ENCODE data around the gene MAPRE3.

The MAPRE3 gene

DNA sequence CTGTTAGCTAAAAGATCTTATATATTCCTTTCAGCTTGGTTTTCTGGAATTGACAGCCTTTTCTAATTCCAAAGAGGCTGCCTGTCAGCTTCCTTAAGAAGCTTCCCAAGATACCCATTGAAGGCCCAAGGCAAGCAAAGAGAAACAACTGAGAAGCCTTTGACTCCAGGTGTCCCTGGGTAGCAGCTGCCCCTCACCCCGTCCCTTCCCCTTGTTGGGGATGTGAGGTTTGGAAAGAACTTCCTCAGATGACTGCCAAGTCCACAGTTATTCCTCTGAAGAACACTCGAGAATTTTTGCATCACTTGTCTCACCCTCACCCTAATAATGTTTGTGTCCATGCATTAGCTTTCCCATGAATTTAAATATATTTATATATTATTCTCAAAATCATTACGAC lies 13.3 kb downstream of the MAPRE3 start:
- no peak for DNase-seq (ENCODE audit: low spot score)

DNA sequence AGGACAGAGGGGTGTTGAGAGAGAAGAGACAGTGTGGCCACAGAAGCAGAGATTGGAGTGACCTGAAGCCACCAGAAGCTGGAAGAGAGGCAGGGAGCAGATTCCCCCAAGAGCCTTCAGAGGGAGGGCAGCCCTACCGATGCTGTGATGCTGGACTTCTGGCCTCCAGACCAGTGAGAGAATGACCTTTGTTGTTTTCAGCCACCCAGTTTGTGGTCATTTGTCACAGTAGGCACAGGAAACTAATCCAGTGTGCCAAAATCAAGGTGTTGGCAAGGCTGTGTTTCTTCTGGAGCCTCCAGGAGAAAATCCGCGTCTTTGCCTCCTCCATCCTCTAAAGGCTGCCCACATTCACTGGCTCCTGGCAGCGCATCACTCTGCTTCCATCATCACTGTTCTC lies 15.4 kb downstream of the MAPRE3 start:
- no peak for DNase-seq (ENCODE audit: low spot score)

DNA sequence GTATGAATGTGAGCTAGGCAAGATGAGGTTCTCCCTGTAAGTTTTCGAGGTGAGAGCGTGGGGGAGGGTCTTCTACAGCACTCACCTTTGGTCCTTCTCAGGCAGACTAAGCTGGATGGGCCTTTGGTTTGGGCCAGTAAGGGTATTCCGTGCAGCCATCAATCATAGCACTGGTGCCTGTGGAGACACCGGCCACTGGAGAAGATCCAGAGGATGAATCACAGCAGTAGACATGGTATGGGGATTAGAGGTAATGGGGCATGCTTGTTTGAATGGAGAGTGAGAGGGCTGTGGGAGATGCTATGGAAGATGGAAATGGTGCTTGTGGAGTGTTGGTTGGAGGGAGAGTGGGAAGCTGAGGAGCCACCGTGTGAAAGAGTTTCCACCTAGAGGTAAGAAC lies 16.1 kb downstream of the MAPRE3 start:
- no peak for DNase-seq (ENCODE audit: low spot score)

DNA sequence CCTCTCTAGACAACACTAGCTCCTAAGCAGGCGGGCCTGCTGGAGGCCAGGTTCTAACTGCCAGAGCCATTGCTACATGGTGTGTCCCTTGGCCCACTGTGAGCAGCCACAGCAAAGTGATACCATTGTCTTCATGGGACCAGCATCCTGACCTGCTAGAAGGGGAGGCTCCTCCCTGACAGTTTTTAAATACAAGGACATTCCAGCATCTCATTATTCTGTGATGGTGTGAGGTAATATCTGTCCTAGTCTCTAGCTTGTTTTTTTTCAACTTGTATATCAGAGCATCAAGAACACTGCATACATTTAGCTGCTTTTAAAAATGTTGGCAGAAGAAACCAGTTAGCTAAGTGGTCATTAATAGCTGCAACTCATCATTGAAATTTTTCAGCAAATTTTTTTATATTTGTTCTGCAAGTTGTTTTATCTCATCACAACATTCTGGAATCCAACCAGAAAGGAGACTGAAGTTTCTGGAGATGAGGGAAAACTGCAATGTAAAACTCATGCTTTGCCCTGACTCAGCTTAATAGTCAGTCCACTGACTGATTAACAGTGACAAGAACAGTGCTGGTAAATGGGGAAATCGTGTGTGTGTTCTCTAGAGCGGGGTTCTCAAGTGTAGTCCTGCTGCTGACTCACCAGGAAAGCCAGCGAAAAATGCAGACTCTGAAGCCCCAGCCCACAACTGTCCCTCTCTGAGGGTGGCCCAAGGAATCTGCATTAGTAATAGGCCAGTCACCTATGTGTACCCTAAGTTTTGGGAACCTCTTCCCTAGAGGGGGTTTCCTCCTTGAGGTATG lies 17.8 kb downstream of the MAPRE3 start:
- DNase-seq (ENCODE audit: low spot score): no peak

DNA sequence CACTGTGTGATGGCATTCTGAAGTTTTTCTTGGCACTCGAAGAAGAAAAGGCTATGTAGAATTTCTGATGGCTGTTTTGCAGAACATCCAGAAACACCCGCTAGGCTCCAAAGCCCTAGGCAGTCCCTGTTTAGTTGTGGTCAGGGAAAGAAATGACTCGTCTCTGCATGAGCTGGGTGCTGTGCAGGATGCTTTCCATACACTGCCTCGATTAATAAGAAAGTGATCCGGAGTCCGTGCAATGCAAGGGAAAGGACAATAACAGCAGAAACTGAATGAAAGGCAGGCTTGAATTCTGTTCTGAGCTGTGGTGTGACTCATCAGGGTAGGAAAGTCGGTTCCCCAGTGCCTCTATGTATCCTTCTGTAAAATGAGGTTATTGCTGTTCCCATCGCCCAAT lies 18.7 kb downstream of the MAPRE3 start:
- DNase-seq (ENCODE audit: low spot score): no peak

DNA sequence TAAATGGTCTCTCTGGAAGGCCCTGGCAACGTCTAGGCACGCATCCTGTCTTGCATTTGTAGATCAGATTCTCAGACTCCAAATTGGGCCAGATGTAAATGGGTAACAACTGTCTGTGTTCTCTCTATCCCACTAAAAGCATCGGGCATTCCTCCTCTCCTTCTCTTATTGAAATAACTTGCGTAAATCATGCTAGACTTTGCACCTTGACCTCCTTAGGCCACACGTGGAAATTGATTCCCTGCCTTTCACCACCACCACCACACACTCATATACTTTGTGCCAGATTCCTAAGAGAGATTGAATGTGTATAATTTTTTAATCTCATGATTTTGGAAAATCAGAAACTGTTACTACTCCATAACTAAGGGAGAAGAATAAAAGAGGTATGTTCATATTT lies 21.3 kb downstream of the MAPRE3 start:
- no peak for DNase-seq (ENCODE audit: low spot score)

DNA sequence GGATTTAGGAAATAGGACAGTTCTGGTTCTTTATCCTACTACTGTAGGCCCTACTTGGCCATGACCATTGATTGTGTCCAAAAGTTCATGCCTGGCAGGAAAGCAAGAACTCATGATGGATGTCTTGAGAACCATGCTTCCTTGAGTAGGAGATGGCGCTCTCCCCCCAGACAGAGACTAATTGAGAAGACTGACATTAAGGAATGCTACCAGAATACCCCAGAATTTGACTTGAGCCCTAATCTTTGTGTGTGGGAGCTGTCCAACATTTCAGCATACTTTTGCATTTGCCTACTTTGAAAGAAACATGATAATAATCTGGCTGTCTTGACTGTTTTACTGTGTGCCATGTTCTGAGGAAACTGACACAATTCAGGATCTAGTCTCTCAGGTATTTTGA lies 23.3 kb downstream of the MAPRE3 start:
- DNase-seq (ENCODE audit: low spot score): no peak

DNA sequence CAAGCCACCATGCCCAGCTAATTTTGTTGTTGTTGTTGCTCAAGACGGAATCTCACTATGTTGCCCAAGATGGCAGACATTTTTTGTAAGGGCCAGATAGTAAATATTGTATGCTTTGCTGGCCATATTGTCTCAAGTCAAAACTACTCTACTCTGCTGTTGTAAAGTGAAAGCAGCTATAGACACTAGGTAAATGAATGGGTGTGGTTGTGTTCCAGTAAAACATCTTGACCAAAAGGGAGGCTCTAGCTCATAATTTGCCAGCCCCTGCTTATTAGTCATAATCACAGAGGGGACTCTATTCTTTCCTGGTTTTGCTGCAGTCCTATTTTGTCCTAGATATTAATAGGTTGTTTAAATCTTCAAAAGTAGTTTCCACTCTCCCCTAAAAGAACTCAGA lies 24.5 kb downstream of the MAPRE3 start:
- no peak for DNase-seq (ENCODE audit: low spot score)

DNA sequence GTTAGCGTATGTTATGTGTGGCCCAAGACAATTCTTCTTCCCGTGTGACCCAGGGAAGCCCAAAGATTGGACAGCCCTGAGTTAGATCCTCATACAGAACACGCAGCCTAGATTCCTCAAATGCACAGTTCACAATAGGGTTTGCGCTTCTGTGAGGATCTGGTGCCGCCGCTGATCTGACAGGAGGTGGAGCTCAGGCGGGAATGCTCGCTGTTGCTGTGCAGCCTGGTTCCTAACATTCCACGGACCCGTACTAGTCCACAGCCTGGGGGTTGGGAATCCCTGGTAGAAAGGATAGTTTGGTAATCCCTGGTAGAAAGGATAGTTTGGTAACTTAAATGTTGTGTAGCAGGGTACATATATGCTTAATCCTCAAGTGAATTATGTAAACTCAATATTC lies 27.0 kb downstream of the MAPRE3 start:
- no peak for DNase-seq (ENCODE audit: low spot score)

DNA sequence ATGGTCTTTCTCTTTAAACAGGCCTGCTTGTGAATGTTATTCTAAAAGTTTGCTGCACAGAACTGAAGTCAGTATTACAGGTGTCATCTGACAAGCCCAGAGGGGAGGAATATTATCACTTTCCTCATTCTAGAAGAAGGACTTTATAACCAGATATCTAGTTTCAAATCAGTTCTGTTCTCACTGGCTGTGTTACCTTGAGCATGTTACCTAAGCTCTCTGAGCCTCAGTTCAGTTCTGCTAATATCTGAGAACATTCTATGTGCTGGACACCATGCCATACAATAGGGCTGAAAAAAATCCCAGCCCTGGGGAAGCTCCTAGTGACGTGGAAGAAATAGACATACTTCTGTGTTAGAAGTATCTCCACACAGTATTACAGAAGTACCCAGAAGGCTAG lies 27.9 kb downstream of the MAPRE3 start:
- DNase-seq (ENCODE audit: low spot score): no peak

DNA sequence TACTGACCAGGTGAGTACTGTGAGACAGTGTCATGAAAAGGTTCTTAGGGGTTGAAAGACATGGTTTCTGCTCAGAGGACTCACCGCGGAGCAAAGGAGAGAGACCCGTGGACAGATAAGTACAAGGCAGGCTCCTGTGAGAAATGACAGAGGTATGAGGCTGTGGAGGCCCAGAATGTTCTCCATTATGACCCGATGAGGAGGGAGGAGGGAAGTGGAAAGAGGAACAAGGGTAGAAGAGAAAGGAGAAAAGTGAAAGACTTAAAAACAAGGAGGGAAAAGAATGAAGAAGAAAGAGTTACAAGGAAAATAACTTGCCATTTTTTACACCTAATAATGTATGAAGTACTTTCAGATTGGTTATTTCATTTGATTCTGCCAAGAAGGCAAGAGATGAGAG lies 29.8 kb downstream of the MAPRE3 start:
- DNase-seq (ENCODE audit: low spot score): no peak

DNA sequence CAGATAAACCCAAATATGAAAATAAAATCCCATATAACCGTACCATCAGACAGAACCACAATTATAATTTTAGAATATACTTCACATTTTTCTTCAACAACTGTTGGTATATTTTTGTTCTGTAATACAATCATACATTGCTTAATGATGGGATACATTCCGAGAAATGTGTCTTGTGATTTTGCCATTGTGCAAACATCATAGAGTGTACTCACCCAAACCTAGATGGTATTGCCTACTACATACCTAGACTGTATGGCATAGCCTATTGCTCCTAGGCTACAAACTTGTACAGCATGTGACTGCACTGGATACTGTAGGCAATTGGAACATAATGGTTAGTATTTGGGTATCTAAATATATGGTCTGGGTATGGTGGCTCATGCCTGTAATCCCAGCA lies 30.6 kb downstream of the MAPRE3 start:
- no peak for DNase-seq (ENCODE audit: low spot score)

DNA sequence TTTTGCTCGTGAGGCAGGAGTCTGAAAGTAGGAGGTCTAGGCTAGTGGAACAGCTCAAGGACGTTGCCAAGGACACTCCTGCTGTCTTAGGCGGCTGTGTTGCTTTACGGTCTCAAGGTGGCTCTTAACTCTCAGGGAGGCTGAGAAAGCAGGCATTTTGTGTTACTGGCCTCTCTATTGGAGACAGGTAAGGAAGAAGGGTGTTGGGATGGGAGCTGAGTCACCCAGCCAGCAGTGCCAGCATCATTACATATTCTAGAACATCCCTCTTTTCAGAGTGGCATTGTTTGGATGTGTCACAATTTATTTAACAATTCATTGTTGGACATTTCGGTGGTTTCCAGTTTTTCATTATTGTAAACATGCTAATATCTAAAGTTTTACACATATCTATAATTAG lies 31.5 kb downstream of the MAPRE3 start:
- no peak for DNase-seq (ENCODE audit: low spot score)

DNA sequence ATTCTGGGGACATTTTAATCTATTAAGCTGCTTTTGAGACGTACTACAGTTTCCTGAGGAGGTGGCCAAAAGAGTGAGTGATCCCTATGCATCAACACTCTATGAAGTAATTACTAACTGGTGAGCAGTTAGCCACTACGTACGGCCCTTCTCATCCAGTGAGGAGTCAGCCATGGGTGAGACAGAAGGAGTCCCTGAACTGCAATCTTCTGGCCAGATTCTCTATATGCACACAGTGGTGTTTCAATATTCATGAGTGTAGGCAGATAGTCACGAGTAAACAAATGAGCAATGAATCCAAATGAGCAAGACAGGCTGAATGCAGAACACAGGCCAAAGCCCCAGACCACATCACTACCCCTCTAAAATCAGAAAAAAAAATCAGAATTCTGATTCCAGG lies 32.6 kb downstream of the MAPRE3 start:
- no peak for DNase-seq (ENCODE audit: low spot score)

DNA sequence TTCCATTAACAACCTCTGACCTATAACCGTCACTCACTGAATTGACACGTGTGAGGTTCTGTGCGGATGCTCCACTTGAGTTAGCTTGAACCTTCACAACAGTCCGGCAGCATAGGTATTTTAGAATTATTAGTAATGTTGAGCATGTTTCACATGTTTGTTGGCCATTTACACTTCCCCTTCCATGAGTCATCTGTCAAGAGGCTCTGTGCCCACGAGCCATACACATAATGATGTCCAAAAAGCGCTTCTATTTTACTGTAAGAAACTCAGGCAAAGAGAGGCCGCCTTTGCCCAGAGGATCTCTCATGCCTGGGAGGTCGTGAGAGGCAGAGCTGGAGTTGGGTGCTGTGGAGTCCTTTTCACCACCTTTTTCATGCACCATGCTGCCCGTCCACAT lies 33.4 kb downstream of the MAPRE3 start:
- DNase-seq (ENCODE audit: low spot score): no peak

DNA sequence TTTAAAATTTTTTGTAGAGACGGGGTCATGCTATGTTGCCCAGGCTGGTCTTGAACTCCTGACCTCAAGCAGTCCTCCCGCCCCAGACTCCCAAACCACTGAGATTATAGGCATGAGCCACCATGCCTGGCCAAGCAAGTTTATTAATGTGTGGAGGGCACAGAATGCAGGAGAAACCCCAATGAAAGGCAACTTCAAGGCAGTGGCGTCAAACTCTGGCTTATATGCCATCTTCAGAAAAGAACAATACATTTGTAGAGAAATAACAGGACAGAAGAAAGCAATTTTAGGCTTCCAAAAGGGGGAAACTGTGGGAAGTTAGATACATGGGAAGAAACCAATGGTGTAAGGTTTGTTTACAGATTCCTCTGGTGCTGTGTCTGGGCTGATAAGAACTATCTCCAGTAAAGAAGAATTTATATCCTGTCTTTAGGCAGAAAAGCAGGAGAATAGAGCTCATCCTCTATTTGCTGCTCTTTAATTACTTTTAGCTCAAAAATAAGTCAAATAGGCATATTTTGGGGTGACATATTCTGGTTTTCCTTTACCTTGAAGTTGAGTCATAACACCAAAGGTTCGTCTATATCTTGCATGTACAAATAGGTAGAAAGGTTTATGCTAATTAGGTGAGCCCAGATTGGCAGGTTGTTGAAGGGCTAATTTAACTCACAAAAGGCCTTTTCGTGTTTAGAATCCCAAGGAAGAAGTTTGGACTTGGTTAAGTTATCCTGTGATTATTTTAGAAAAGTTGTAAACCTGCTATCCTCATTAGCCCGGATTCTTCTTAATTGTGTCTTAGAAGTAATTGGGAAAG lies 36.4 kb downstream of the MAPRE3 start:
- no peak for DNase-seq (ENCODE audit: low spot score)

DNA sequence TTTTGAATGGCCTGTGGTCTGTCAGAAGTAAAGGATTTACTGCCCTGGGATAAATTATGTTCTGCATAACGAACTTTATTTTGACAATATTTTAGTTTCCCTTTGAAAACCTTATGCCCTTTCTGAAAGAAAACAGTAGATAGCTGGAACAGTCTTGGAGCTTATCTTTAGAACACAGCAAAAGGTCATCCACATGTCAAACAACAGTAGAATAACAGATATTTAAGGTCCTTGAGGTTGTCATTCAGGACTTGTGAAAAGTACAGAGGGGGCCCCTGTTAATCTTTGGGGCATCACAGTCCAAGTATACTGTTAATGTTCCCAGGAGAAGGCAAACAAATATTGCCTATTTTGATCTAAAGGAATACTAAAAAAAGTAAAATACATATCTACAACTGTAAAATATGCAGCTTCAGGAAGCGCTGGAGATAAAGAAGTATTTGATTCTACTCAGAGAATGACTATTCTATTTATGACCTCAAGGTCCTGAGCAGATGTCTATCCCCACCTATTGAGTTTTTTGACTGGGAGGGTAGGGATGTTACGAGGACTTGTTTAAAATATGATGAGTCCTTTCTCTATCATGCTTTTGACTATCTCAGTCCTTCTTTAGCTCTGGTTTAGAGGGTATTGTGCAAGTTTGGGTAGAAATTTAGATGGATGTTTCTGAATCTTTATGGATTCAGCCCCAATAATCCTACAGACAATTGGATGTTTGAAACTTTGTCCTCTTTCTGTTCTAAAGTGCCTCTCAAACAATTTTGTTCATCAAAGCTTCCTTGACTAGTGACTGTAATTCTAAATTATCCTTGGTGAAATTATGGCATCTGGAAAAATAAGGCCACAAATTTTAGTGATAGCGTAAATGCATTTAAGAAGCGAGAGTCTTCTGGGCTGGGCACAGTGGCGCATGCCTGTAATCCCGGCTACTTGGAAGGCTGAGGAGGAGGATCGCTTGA lies 37.3 kb downstream of the MAPRE3 start:
- DNase-seq (ENCODE audit: low spot score): no peak

DNA sequence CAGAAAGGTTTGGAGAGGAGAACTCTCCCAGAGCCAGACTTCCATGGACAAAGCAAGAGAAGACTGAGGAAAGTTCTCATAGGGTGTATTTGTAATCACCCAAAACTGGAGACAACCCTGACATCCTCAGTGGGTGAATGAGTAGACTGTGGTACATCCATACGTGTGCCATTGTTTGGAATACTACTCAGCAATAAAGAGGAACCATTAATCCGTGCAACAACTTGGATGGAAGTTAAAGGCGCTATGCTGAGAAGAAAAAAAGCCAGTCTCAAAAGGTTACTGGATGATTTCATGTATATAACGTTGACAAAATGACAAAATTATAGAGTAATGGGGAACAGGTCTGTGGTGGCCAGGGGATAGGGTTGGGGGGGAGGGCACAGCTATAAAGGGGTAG lies 38.2 kb downstream of the MAPRE3 start:
- DNase-seq (ENCODE audit: low spot score): no peak

DNA sequence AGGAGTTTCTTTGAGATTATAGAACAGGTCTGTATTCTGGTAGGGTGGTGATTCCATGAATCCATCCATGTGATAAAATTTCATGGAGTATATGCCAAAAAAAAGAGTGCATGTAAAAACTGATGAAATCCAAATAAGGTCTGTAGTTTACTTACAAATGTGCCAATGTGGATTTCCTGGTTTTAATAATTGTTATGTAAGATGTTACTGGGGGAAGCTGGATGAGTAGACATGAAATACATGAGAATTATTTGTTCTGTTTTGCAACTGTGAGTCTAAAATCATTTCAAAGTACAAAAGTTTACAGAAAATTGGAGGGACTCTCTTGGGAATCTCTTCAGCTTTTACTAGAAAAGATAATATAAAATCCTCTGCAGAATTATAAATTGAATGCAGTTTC lies 38.6 kb downstream of the MAPRE3 start:
- no peak for DNase-seq (ENCODE audit: low spot score)

DNA sequence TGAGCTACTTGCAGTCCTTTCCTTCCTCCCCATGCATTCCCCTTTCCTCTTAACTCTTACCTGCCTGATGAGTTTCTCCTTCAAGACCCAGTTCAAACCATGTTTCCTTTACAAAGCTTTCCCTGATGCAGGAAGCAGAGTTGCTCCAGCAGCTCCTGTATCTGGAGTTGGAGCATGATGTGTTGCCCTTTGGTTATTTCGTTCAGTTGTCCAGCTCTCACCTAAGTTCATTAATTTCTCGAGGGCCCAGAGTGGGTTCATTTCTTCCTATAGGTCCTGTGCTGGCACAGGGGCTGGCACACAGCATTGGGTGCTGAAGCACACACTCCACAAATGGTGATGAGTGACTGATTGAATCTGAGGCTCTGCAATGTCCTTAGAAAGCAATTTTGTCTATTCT lies 39.3 kb downstream of the MAPRE3 start:
- no peak for DNase-seq (ENCODE audit: low spot score)

DNA sequence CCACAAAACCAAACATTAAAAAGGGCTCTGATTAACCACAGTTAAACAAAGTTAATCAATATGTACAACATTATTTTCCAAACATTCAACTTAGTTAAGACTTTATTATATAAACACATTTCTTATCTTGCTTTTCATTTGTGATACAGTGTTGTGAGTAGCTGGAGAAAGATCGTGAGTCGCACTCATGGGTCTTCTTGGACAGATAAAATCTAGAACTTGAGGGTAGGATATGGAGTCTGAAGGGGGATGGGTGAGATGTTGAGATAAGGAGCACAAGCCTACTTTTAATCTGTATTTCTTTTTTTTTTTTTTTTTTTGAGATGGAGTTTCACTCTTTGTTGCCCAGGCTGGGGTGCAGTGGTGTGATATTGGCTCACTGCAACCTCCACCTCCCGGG lies 39.7 kb downstream of the MAPRE3 start:
- DNase-seq (ENCODE audit: low spot score): no peak

DNA sequence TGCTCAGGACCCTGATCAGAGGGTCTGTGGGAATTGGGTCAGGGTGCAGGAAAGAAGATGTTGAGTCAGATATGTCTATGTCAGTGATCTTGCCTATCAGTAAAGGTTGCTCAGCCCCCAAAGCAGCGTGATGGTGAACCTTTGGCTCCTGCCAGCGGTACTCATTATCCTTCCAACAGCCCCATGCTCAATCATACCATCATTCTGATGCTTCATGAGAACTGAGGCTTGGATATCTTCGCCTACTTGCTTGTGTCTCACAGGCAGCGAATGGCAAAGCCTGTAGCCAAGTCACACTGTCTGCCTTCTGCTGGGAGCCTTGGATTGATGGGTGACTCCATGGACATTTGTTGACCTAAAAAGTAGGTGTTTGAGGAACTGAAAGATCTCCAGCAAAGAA lies 43.3 kb downstream of the MAPRE3 start:
- DNase-seq (ENCODE audit: low spot score): no peak

Data from CD4-positive, alpha-beta T cell treated with Interleukin-2 at 100 ng/mL for 4 hours (primary cell).